WTC11 (cell line): ENCODE results near the gene SURF6. TPM values are rescaled to one million over a fixed set of nuclear protein-coding genes. Genes with fewer than 3 reads are reported as not detected.

ENCODE experiments used
- ATAC-seq: fragments of 200-7000 bp; cut with Tn5 transposase; 2 replicates; pipeline ENCODE4 v1.10.0; 2021; ENCODE audit warnings: mild to moderate bottlenecking, moderate library complexity
- CTCF ChIA-PET: fragments of 300-600 bp; sonication (Branson Sonifier 250); formaldehyde crosslinking; loops from one replicate; lab custom pipeline; 2021; ENCODE audit warnings: antibody characterized with exemption; lab: Charles Lee
- POLR2A ChIA-PET: fragments of 350-600 bp; sonication (Branson Sonifier 250); formaldehyde crosslinking; loops from one replicate; lab custom pipeline; 2021; ENCODE audit warnings: antibody characterized with exemption; lab: Charles Lee
- DNase-seq: peaks from one replicate; pipeline ENCODE4 v3.0.0; 2021; ENCODE audit warnings: low spot score
- H3K27ac Mint-ChIP-seq: 2 replicates; pipeline ENCODE4 v1.8.0; 2021; ENCODE audit warnings: mixed read lengths
- H3K27me3 Mint-ChIP-seq: 2 replicates; pipeline ENCODE4 v1.8.0; 2021; ENCODE audit warnings: low read depth, mild to moderate bottlenecking, moderate library complexity, mixed read lengths
- H3K36me3 Mint-ChIP-seq: 2 replicates; pipeline ENCODE4 v1.8.0; 2021; ENCODE audit warnings: mixed read lengths
- H3K4me1 Mint-ChIP-seq: 2 replicates; pipeline ENCODE4 v1.8.0; 2022; ENCODE audit warnings: mixed read lengths
- H3K4me3 Mint-ChIP-seq: 2 replicates; pipeline ENCODE4 v1.8.0; 2021; ENCODE audit warnings: mild to moderate bottlenecking, moderate library complexity, mixed read lengths
- H3K9me3 Mint-ChIP-seq: 2 replicates; pipeline ENCODE4 v1.8.0; 2021; ENCODE audit warnings: mixed read lengths
- AFF4 ChIP-seq: sonication (generic); formaldehyde crosslinking; IDR thresholded peaks from 2 replicates; pipeline ENCODE4 v1.8.1; 2023; ENCODE audit warnings: mild to moderate bottlenecking, missing genetic modification reagents, borderline replicate concordance
- ARID4B ChIP-seq: sonication (generic); formaldehyde crosslinking; IDR thresholded peaks from 2 replicates; pipeline ENCODE4 v1.8.0; 2023; ENCODE audit warnings: missing genetic modification reagents, mild to moderate bottlenecking, borderline replicate concordance
- ATF6 ChIP-seq: sonication (generic); formaldehyde crosslinking; IDR thresholded peaks from 2 replicates; pipeline ENCODE4 v1.8.1; 2023; ENCODE audit warnings: mild to moderate bottlenecking, missing genetic modification reagents
- CREB1 ChIP-seq: sonication (generic); formaldehyde crosslinking; IDR thresholded peaks from 2 replicates; pipeline ENCODE4 v1.8.0; 2023; ENCODE audit warnings: mild to moderate bottlenecking, missing genetic modification reagents
- ELF4 ChIP-seq: sonication (generic); formaldehyde crosslinking; IDR thresholded peaks from 2 replicates; pipeline ENCODE4 v1.8.1; 2022; ENCODE audit warnings: low read depth, mild to moderate bottlenecking, moderate library complexity, missing genetic modification reagents
- FOXK1 ChIP-seq: sonication (generic); formaldehyde crosslinking; IDR thresholded peaks from 2 replicates; pipeline ENCODE4 v1.8.0; 2022; ENCODE audit warnings: mild to moderate bottlenecking, moderate library complexity, missing genetic modification reagents
- GABPB1 ChIP-seq: sonication (generic); formaldehyde crosslinking; IDR thresholded peaks from 2 replicates; pipeline ENCODE4 v1.8.1; 2023; ENCODE audit warnings: mild to moderate bottlenecking, missing genetic modification reagents
- GTF2I ChIP-seq: fragments of 250-450 bp; sonication (Bioruptor Pico); conservative IDR thresholded peaks from 2 replicates; pipeline ENCODE4 v1.4.0; 2021; ENCODE audit warnings: mild to moderate bottlenecking
- HMGXB4 ChIP-seq: sonication (generic); formaldehyde crosslinking; IDR thresholded peaks from 2 replicates; pipeline ENCODE4 v1.8.1; 2023; ENCODE audit warnings: mild to moderate bottlenecking, moderate library complexity, missing genetic modification reagents
- NR3C1 ChIP-seq: sonication (generic); formaldehyde crosslinking; conservative IDR thresholded peaks from 2 replicates; pipeline ENCODE4 v1.8.1; 2023; ENCODE audit warnings: low read depth, mild to moderate bottlenecking, missing genetic modification reagents
- TCF7 ChIP-seq: sonication (generic); formaldehyde crosslinking; IDR thresholded peaks from 2 replicates; pipeline ENCODE4 v1.8.0; 2022; ENCODE audit warnings: mild to moderate bottlenecking, low read depth, missing genetic modification reagents, moderate library complexity
- ZBTB43 ChIP-seq: sonication (generic); formaldehyde crosslinking; IDR thresholded peaks from 2 replicates; pipeline ENCODE4 v1.8.1; 2023; ENCODE audit warnings: mild to moderate bottlenecking, missing genetic modification reagents
- ZNF232 ChIP-seq: sonication (generic); formaldehyde crosslinking; IDR thresholded peaks from 2 replicates; pipeline ENCODE4 v1.8.0; 2022; ENCODE audit warnings: mild to moderate bottlenecking, missing genetic modification reagents
- ZNF416 ChIP-seq: fragments of 250-450 bp; sonication (Bioruptor Pico); IDR thresholded peaks from 2 replicates; pipeline ENCODE4 v1.9.0; 2021; ENCODE audit warnings: mild to moderate bottlenecking, inconsistent platforms
- ZNF512 ChIP-seq: sonication (generic); formaldehyde crosslinking; IDR thresholded peaks from 2 replicates; pipeline ENCODE4 v1.8.1; 2022; ENCODE audit warnings: missing genetic modification reagents, borderline replicate concordance
- ZNF671 ChIP-seq: fragments of 250-450 bp; sonication (Bioruptor Pico); IDR thresholded peaks from 2 replicates; pipeline ENCODE4 v1.8.0; 2021; ENCODE audit warnings: mild to moderate bottlenecking
- total RNA-seq: library from RNA; stranded (reverse); gene quantifications from 3 replicates; pipeline ENCODE4 v1.2.3, GENCODE V29; 2021
- TF ChIP-seq, protein P1 (sequence below): sonication (generic); formaldehyde crosslinking; IDR thresholded peaks from 2 replicates; pipeline ENCODE4 v1.8.0; 2022; ENCODE audit warnings: mild to moderate bottlenecking, missing genetic modification reagents

Gene SURF6
- total RNA-seq, 1 experiment from 2014 or later, result 67.2 TPM

- ChIA-PET POLR2A (no interaction called here), CTCF (interaction anchor here (2.0 kb wide), 1 partner anchor 26 kb away, joined by 6 read pairs; no protein-coding TSS in a partner anchor)
- peaks cover 64% of the 10 kb centered on the region for H3K36me3 Mint-ChIP-seq
- DNase-seq (no peak), ATAC-seq (no peak)
- no peak overlapping the region for H3K27ac Mint-ChIP-seq
- H3K4me1 Mint-ChIP-seq, result 0 out of 2 replicates have a peak, but pooled peaks cover 2% of the 10 kb centered on the region
- no peaks in the 10 kb centered on the region for H3K27me3 Mint-ChIP-seq
- TF ChIP-seq HMGXB4 (CRISPR knock-in tag), result no peak
- no peak for TF ChIP-seq TCF7 (CRISPR knock-in tag)
- no peak for TF ChIP-seq CREB1 (CRISPR knock-in tag)
- TF ChIP-seq GABPB1, result no peak
- no peak for TF ChIP-seq FOXK1 (CRISPR knock-in tag)
- no peak for TF ChIP-seq ZNF512
- TF ChIP-seq GTF2I (CRISPR knock-in tag), result no peak
- no peak for TF ChIP-seq ZBTB43 (CRISPR knock-in tag)
- TF ChIP-seq ZNF671 (CRISPR knock-in tag), result no peak
- no peak for TF ChIP-seq ATF6
- H3K4me3 Mint-ChIP-seq, result no peak overlapping the region
- no peaks in the 10 kb centered on the region for H3K9me3 Mint-ChIP-seq
These were observed 31.8 kb upstream of the SURF6 start for GRCh38 chr9:133367778-133368177.

GRCh38 chr9:133367221-133367620 is 31.2 kb upstream of the SURF6 start:
- H3K9me3 Mint-ChIP-seq, result no peaks in the 10 kb centered on the region
- no peak for ATAC-seq
- POLR2A ChIA-PET, result no interaction called here
- no peak overlapping the region for H3K4me3 Mint-ChIP-seq
- H3K4me1 Mint-ChIP-seq, result 0 out of 2 replicates have a peak, but pooled peaks cover 2% of the 10 kb centered on the region
- no peaks in the 10 kb centered on the region for H3K27me3 Mint-ChIP-seq
- CTCF ChIA-PET, result interaction anchor here (1.0 to 2.5 kb wide), 3 partner anchors 11 to 33 kb away, joined by 3 to 7 read pairs (median 6); partner anchors contain the start of genes SURF1 and SURF2
- peaks cover 61% of the 10 kb centered on the region for H3K36me3 Mint-ChIP-seq
- H3K27ac Mint-ChIP-seq, result no peak overlapping the region
- DNase-seq, result no peak
- no peak for TF ChIP-seq NR3C1 (CRISPR knock-in tag)
- TF ChIP-seq ELF4 (CRISPR knock-in tag), result no peak
- TF ChIP-seq ZNF232 (CRISPR knock-in tag), result no peak
- TF ChIP-seq ZNF416 (CRISPR knock-in tag), result no peak
- TF ChIP-seq ARID4B, result no peak
- TF ChIP-seq, protein P1, sequence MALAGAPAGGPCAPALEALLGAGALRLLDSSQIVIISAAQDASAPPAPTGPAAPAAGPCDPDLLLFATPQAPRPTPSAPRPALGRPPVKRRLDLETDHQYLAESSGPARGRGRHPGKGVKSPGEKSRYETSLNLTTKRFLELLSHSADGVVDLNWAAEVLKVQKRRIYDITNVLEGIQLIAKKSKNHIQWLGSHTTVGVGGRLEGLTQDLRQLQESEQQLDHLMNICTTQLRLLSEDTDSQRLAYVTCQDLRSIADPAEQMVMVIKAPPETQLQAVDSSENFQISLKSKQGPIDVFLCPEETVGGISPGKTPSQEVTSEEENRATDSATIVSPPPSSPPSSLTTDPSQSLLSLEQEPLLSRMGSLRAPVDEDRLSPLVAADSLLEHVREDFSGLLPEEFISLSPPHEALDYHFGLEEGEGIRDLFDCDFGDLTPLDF, result no peak
- no peak for TF ChIP-seq AFF4 (CRISPR knock-in tag)
